Type B pancreatic cell (in vitro differentiated cells): Measurements from ENCODE around the gene SPG11. TPM values are rescaled to one million over a fixed set of nuclear protein-coding genes. Genes with fewer than 3 reads are reported as not detected.
"Not testable (repeated sequence)": the region's sequence is repeated elsewhere in the genome, so short reads cannot be mapped to it uniquely, and the experiment has no call there.

Source experiments
- DNase-seq: peaks from one replicate; pipeline ENCODE4 v3.0.0; 2021; ENCODE audit warnings: mixed read lengths; ENCODE audit not compliant: unreplicated experiment; ENCODE audit errors: extremely low spot score
- H3K27ac Mint-ChIP-seq: 2 replicates; pipeline ENCODE4 v1.8.0; 2021; ENCODE audit warnings: mild to moderate bottlenecking, mixed read lengths
- H3K27me3 Mint-ChIP-seq: 2 replicates; pipeline ENCODE4 v1.8.0; 2021; ENCODE audit warnings: mixed read lengths
- H3K36me3 Mint-ChIP-seq: 2 replicates; pipeline ENCODE4 v1.8.0; 2021; ENCODE audit warnings: mixed read lengths
- H3K4me1 Mint-ChIP-seq: one replicate; pipeline ENCODE4 v1.8.0; 2021; ENCODE audit warnings: mixed read lengths; ENCODE audit not compliant: unreplicated experiment
- H3K4me3 Mint-ChIP-seq: 2 replicates; pipeline ENCODE4 v1.8.0; 2021; ENCODE audit warnings: mild to moderate bottlenecking, mixed read lengths
- H3K9me3 Mint-ChIP-seq: 2 replicates; pipeline ENCODE4 v1.8.0; 2021; ENCODE audit warnings: mixed read lengths
- CTCF ChIP-seq: fragments of 200-600 bp; sonication (generic); conservative IDR thresholded peaks from 2 replicates; pipeline ENCODE4 v1.5.0; 2021; ENCODE audit warnings: antibody characterized with exemption, mild to moderate bottlenecking
- total RNA-seq: library from RNA; stranded (reverse); gene quantifications from 2 replicates; pipeline ENCODE4 v1.2.1, GENCODE V29; 2021; ENCODE audit warnings: low replicate concordance

The SPG11 gene
- total RNA-seq, 1 donor from 2014 or later, result 80.4 TPM

DNA sequence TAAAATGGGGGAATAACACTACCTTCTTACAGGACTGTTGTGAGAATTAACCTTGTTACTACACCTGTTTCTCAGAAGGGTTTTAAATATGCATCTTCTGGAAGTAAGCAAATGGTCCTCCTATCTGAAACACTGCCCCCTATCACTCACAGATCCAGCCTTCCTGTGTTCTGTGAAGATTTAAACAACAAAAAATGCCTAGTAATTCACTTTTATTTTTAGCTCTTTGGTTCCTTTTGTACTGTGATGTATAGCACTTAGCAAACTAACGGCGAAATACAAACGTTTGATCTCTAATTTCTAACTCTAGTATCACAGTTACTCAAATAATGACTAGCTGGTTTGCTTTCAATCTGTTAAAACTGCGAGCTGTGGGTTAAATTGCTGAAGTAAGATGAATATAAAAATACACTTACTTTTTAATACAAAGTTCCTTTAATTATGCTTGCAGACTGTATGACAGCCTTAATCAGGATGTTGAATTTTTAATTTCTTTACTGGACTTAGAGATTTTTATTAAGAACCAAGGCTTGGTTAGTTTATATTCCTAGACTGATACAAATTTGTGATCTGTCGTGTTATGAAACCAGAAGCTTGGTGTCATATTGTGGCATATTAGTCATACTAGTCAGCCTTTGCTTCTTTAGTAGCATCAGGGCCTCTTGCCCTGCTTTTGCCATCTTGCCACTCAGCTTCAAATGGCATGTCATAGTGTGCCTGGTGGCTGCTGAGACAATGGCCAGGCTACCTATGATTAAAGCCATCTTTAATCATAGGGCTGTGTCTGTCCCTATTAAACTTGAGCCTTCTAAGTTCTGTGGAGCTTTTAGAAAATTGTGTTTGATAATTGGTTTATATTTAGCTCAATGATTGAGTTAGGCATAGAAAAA is 117.3 kb downstream of the SPG11 start:
- peaks cover 21% of the 10 kb centered on the region for H3K4me1 Mint-ChIP-seq
- peak overlapping the region; percentile 42 for H3K27ac Mint-ChIP-seq
- H3K36me3 Mint-ChIP-seq, result peaks cover 23% of the 10 kb centered on the region
- no peak for DNase-seq
- peak; percentile 38 for TF ChIP-seq CTCF
- no peak overlapping the region for H3K4me3 Mint-ChIP-seq
- no peaks in the 10 kb centered on the region for H3K9me3 Mint-ChIP-seq
- no peaks in the 10 kb centered on the region for H3K27me3 Mint-ChIP-seq

DNA sequence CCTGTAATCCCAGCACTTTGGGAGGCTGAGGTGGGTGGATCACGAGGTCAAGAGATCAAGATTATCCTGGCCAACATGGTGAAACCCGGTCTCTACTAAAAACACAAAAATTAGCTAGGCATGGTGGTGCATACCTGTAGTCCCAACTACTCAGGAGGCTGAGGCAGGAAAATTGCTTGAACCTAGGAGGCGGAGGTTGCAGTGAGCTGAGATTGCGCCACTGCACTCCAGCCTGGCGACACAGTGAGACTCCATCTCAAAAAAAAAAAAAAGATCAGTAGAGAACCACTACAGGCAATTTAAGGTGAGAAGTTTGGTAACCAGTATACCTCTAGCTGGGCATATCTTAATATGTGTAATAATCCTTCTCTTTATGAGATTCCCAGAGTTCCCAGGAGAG is 118.7 kb downstream of the SPG11 start:
- H3K9me3 Mint-ChIP-seq, H3K4me3 Mint-ChIP-seq, DNase-seq, H3K27ac Mint-ChIP-seq, H3K27me3 Mint-ChIP-seq: not testable (repeated sequence)
- peaks cover 21% of the 10 kb centered on the region for H3K4me1 Mint-ChIP-seq
- H3K36me3 Mint-ChIP-seq, result peaks cover 22% of the 10 kb centered on the region

DNA sequence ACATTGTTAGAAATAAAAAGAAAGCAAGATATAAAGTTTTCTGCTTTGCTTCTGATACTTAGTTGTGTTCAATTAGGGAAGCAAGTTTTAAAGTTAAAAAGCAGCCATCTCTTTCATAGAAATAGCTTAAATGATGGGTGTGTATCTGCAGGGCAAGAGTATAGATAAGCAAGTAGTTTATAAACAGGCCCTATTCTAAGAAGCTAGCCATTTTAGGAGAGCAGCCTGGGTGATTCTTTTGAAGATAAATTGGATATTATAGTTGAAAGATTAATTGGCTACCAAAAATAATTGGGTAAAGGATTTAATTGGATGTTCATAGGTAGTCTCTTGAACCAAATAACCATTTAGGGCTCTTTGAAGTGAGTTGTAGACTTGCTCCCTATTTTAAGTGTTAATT is 120.9 kb downstream of the SPG11 start:
- no peak for DNase-seq
- Mint-ChIP-seq H3K4me1 (peaks cover 30% of the 10 kb centered on the region), H3K36me3 (peaks cover 26% of the 10 kb centered on the region), H3K9me3 (no peaks in the 10 kb centered on the region), H3K27me3 (no peaks in the 10 kb centered on the region), H3K4me3 (no peak overlapping the region), H3K27ac (no peak overlapping the region)
- no peak for TF ChIP-seq CTCF

DNA sequence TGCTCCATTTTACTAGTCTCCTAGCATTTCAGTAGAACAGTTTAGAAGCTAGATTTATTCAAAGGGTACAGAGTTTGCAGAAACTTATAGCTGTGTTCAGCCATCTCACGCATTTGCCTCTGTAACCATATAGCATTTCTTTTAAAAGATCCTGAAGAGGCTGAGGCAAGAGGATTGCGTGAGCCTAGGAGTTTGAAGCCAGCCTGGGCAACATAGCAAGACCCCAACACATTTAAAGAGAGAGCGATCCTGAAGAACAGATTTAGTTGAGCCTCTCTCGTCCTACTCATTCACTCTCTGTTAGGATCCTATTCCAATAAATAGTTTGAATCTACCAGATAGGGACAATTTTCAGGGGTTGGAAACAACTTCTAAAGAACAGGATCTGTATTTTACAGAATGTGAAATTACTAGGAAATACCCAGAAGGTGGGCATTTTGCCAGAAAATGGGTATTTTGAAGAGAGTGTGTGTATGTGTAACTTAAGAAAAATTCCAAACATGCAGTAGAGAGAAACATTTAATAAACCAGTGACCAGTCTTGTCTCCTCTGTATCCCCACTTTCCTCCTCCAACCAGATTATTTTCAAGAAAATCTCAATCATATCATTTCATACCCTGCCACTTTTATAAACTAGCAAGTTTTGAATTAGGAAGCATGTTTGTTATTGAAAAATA is 122.0 kb downstream of the SPG11 start:
- no peak for DNase-seq
- H3K4me3 Mint-ChIP-seq, result peak overlapping the region; percentile 18
- H3K9me3 Mint-ChIP-seq, result no peaks in the 10 kb centered on the region
- H3K4me1 Mint-ChIP-seq, result peaks cover 30% of the 10 kb centered on the region
- H3K27me3 Mint-ChIP-seq, result no peaks in the 10 kb centered on the region
- TF ChIP-seq CTCF, result no peak
- H3K27ac Mint-ChIP-seq, result peak overlapping the region; percentile 37
- H3K36me3 Mint-ChIP-seq, result peaks cover 26% of the 10 kb centered on the region

DNA sequence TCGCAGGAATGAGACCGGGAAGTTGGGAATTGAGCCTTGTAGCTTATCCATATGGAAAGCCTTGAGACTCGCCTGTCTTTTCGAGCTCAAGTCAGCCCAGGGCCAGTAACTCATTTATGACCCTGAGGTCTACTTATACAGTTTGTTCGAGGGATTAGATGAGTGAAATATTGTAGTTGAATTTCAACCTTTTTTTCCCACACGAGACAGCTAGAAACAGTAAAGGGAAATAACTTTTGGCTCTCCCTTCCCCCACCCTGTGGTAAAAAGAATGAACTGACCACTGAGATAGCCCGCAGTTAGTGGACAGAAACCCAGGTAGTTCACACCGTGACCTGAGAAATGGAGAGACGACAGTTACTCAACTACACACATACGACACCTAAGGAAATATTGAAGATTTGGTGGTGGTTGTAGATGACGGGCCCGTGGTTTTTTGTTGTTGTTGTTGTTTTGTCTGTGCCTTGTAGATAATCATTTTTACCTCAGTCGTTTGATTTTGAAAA is 125.7 kb downstream of the SPG11 start:
- TF ChIP-seq CTCF, result peak; percentile 45
- Mint-ChIP-seq H3K27me3 (no peaks in the 10 kb centered on the region), H3K36me3 (peaks cover 21% of the 10 kb centered on the region), H3K27ac (peak overlapping the region; percentile 95), H3K9me3 (no peaks in the 10 kb centered on the region), H3K4me1 (peaks cover 29% of the 10 kb centered on the region), H3K4me3 (peak overlapping the region; percentile 91)
- no peak for DNase-seq
